DLD1 (cell line): ENCODE data around the gene PLEKHA5.
"Not testable (repeated sequence)": the region's sequence is repeated elsewhere in the genome, so short reads cannot be mapped to it uniquely, and the experiment has no call there.

Experiments used
- in situ Hi-C: cut with HindIII; loops from 2 replicates; pipeline ENCODE4 v1.10.0; 2017; ENCODE audit warnings: low sequenced_read_pairs

The PLEKHA5 gene

GRCh38 chr12:19167708-19168107 is 38.2 kb downstream of the PLEKHA5 start:
- in situ Hi-C loops: no loop called here

GRCh38 chr12:19168644-19169043 is 39.1 kb downstream of the PLEKHA5 start:
- in situ Hi-C loops: no loop called here

GRCh38 chr12:19169222-19169621 is 39.7 kb downstream of the PLEKHA5 start:
- in situ Hi-C loops: no loop called here

GRCh38 chr12:19170286-19170685 is 40.8 kb downstream of the PLEKHA5 start:
- in situ Hi-C loops: not testable (repeated sequence)

GRCh38 chr12:19171731-19172130 is 42.2 kb downstream of the PLEKHA5 start:
- in situ Hi-C loops: no loop called here

- in situ Hi-C loops: no loop called here
Measured at GRCh38 chr12:19177754-19178153, 48.2 kb downstream of the PLEKHA5 start.

- in situ Hi-C loops: no loop called here
Measured at GRCh38 chr12:19179986-19180385, 50.5 kb downstream of the PLEKHA5 start.

GRCh38 chr12:19181666-19182426 is 52.3 kb downstream of the PLEKHA5 start:
- in situ Hi-C loops: no loop called here

GRCh38 chr12:19183121-19183838 is 53.7 kb downstream of the PLEKHA5 start:
- in situ Hi-C loops: no loop called here

GRCh38 chr12:19185262-19185929 is 55.9 kb downstream of the PLEKHA5 start:
- in situ Hi-C loops: no loop called here

GRCh38 chr12:19186722-19187661 is 57.5 kb downstream of the PLEKHA5 start:
- in situ Hi-C loops: no loop called here

GRCh38 chr12:19189522-19189921 is 60.0 kb downstream of the PLEKHA5 start:
- in situ Hi-C loops: no loop called here

GRCh38 chr12:19190292-19191031 is 60.9 kb downstream of the PLEKHA5 start:
- in situ Hi-C loops: no loop called here

GRCh38 chr12:19191089-19191488 is 61.6 kb downstream of the PLEKHA5 start:
- in situ Hi-C loops: no loop called here

- in situ Hi-C loops: no loop called here
Measured at GRCh38 chr12:19191563-19191962, 62.0 kb downstream of the PLEKHA5 start.

GRCh38 chr12:19192710-19193109 is 63.2 kb downstream of the PLEKHA5 start:
- in situ Hi-C loops: no loop called here

GRCh38 chr12:19194963-19195362 is 65.4 kb downstream of the PLEKHA5 start:
- in situ Hi-C loops: no loop called here

GRCh38 chr12:19196959-19197630 is 67.6 kb downstream of the PLEKHA5 start:
- in situ Hi-C loops: no loop called here

- in situ Hi-C loops: no loop called here
Measured at GRCh38 chr12:19198272-19198671, 68.7 kb downstream of the PLEKHA5 start.
